ENCODE data around the gene HLCS.

HLCS gene

DNA sequence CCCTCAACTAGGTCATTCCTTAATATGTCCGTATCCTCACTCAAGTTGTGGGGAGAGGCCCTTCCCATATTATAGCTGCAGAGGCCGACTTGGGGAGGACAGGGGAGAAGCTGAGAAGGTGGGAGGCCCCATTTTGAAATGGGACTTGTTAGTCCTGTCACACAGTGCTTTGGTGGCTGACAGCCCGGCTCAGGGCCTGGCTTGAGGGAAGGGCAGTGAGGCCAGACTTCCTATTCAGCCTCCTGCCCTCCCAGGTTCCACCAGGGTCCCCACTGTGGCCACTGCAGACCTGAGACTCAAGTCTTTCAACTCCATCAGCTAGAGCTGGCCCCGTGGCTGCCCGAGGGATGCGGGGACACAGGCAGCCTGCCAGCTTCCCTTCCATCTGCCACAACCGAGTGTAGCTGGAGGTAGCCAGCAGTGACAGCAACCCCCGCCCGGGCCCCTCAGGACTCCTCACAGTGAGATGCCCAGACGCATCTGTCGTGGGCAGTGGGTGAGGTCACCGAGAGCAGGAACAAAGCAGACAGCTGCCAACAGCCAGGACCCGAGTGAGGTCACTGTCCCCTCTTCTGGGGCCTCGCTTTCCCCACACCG, 230.6 kb downstream of the HLCS start:
- Histone ChIP-seq H3K36me3 (ENCODE audit: insufficient read depth, low read length) (no peaks in the 10 kb centered on the region), H3K4me1 (ENCODE audit: insufficient read depth, low read length, poor library complexity, severe bottlenecking) (no peaks in the 10 kb centered on the region), H2AFZ (ENCODE audit: low read length) (no peak overlapping the region), H3K9ac (ENCODE audit: low read depth, low read length, poor library complexity, severe bottlenecking) (no peak overlapping the region), H3K4me2 (ENCODE audit: low read depth, low read length, poor library complexity, severe bottlenecking) (no peak overlapping the region), H3K27me3 (ENCODE audit: insufficient read depth, low read length, poor library complexity, severe bottlenecking) (no peaks in the 10 kb centered on the region), H3K79me2 (ENCODE audit: insufficient read depth, low read length) (no peaks in the 10 kb centered on the region), H3K9me3 (ENCODE audit: insufficient read depth, low read depth, low read length) (no peaks in the 10 kb centered on the region), H3K9me2 (replicated peaks; ENCODE audit: low read depth, low read length) (no peaks in the 10 kb centered on the region), H3K4me3 (ENCODE audit: low read length, poor library complexity, severe bottlenecking) (no peak overlapping the region), H4K20me1 (ENCODE audit: insufficient read depth, low read length, poor library complexity, severe bottlenecking) (no peaks in the 10 kb centered on the region), H3F3A (ENCODE audit: low read depth) (no peaks in the 10 kb centered on the region)
- TF ChIP-seq EZH2phosphoT487 (IDR thresholded peaks at IDR 0.05; ENCODE audit: borderline replicate concordance) = no peak
- TF ChIP-seq, protein P1, sequence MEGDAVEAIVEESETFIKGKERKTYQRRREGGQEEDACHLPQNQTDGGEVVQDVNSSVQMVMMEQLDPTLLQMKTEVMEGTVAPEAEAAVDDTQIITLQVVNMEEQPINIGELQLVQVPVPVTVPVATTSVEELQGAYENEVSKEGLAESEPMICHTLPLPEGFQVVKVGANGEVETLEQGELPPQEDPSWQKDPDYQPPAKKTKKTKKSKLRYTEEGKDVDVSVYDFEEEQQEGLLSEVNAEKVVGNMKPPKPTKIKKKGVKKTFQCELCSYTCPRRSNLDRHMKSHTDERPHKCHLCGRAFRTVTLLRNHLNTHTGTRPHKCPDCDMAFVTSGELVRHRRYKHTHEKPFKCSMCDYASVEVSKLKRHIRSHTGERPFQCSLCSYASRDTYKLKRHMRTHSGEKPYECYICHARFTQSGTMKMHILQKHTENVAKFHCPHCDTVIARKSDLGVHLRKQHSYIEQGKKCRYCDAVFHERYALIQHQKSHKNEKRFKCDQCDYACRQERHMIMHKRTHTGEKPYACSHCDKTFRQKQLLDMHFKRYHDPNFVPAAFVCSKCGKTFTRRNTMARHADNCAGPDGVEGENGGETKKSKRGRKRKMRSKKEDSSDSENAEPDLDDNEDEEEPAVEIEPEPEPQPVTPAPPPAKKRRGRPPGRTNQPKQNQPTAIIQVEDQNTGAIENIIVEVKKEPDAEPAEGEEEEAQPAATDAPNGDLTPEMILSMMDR (conservative IDR thresholded peaks at IDR 0.05; ENCODE audit: low read length) = no peak

DNA sequence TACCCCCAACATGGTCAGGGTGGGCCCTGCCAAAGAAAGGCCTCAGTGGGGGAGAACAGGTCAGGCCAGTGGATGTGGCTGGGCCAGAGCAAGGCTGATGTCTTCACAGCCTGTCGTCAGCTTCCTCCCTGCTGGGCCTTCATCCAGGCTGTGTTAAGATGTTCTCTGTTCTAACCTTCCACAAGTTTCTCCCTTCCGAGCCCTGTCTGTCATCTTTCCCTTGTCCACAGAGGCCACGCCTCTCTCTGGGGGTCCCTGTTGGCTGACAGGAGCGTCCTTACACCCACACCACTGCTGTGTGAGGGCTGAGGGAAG, 231.3 kb downstream of the HLCS start:
- TF ChIP-seq, protein P1 (conservative IDR thresholded peaks at IDR 0.05; ENCODE audit: low read length) = no peak
- TF ChIP-seq EZH2phosphoT487 (IDR thresholded peaks at IDR 0.05; ENCODE audit: borderline replicate concordance) = no peak
- no peaks in the 10 kb centered on the region for H3K79me2 ChIP-seq (ENCODE audit: insufficient read depth, low read length)
- H3K4me3 ChIP-seq (ENCODE audit: low read length, poor library complexity, severe bottlenecking) = no peak overlapping the region
- no peaks in the 10 kb centered on the region for H3K9me2 ChIP-seq (replicated peaks; ENCODE audit: low read depth, low read length)
- no peaks in the 10 kb centered on the region for H3F3A ChIP-seq (ENCODE audit: low read depth)
- H2AFZ ChIP-seq (ENCODE audit: low read length) = no peak overlapping the region
- H4K20me1 ChIP-seq (ENCODE audit: insufficient read depth, low read length, poor library complexity, severe bottlenecking) = no peaks in the 10 kb centered on the region
- no peaks in the 10 kb centered on the region for H3K36me3 ChIP-seq (ENCODE audit: insufficient read depth, low read length)
- H3K4me1 ChIP-seq (ENCODE audit: insufficient read depth, low read length, poor library complexity, severe bottlenecking) = no peaks in the 10 kb centered on the region
- H3K27me3 ChIP-seq (ENCODE audit: insufficient read depth, low read length, poor library complexity, severe bottlenecking) = no peaks in the 10 kb centered on the region
- H3K4me2 ChIP-seq (ENCODE audit: low read depth, low read length, poor library complexity, severe bottlenecking) = no peak overlapping the region
- H3K9ac ChIP-seq (ENCODE audit: low read depth, low read length, poor library complexity, severe bottlenecking) = no peak overlapping the region
- no peaks in the 10 kb centered on the region for H3K9me3 ChIP-seq (ENCODE audit: insufficient read depth, low read depth, low read length)

DNA sequence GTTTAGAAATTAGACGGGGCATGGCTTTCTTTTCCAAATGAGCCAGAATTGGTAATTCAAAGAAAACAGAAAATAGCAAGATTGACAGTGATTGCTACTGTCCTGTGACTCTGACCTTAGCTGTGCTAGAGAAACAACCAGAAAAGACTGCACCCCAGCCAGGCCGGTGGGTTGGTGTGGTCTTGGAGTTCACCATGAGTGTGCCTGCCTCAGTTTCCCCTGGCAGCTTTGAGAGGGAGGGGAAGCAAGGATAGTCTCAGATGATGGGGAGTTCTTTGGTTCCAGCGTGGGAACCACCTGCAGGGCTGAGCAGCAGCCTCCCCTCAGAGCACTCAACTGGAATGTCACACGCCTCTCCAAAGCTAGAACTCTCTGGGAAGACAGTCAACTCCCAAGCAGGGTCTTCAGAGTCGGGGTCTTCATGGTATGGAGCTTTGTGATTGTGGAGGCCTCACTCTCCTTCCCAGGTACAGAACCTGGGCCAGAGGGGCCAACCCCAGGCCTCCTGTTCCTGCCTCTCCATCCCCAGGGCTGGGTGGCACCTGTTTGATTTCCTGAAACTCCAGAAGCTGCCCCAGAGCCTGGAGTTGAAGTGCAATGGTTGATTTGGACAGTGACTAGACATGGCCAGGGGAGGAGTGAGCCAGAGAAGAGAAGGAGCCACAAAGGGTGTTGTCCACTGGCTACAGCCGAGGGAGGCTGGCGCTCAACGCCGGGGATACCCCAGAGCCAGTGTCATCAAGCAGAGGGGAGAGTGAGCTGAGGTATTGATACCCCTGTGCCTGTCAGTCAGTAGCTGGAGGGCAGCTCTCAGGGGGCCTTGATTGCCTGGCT, 231.9 kb downstream of the HLCS start:
- H3K4me3 ChIP-seq (ENCODE audit: low read length, poor library complexity, severe bottlenecking) = no peak overlapping the region
- H3K9me3 ChIP-seq (ENCODE audit: insufficient read depth, low read depth, low read length) = no peaks in the 10 kb centered on the region
- no peaks in the 10 kb centered on the region for H3K36me3 ChIP-seq (ENCODE audit: insufficient read depth, low read length)
- H2AFZ ChIP-seq (ENCODE audit: low read length) = no peak overlapping the region
- no peaks in the 10 kb centered on the region for H3K79me2 ChIP-seq (ENCODE audit: insufficient read depth, low read length)
- no peaks in the 10 kb centered on the region for H3F3A ChIP-seq (ENCODE audit: low read depth)
- H3K9ac ChIP-seq (ENCODE audit: low read depth, low read length, poor library complexity, severe bottlenecking) = no peak overlapping the region
- H3K9me2 ChIP-seq (replicated peaks; ENCODE audit: low read depth, low read length) = no peaks in the 10 kb centered on the region
- no peaks in the 10 kb centered on the region for H3K4me1 ChIP-seq (ENCODE audit: insufficient read depth, low read length, poor library complexity, severe bottlenecking)
- H3K27me3 ChIP-seq (ENCODE audit: insufficient read depth, low read length, poor library complexity, severe bottlenecking) = no peaks in the 10 kb centered on the region
- TF ChIP-seq EZH2phosphoT487 (IDR thresholded peaks at IDR 0.05; ENCODE audit: borderline replicate concordance) = no peak
- TF ChIP-seq, protein P1 (conservative IDR thresholded peaks at IDR 0.05; ENCODE audit: low read length) = no peak
- H3K4me2 ChIP-seq (ENCODE audit: low read depth, low read length, poor library complexity, severe bottlenecking) = no peak overlapping the region
- no peaks in the 10 kb centered on the region for H4K20me1 ChIP-seq (ENCODE audit: insufficient read depth, low read length, poor library complexity, severe bottlenecking)

Measured in Loucy (cell line).